SK-N-SH (cell line): ENCODE data around the gene PCYOX1L. TPM values are rescaled to one million over a fixed set of nuclear protein-coding genes. Genes with fewer than 3 reads are reported as not detected.

ENCODE experiments used
- CTCF ChIA-PET: fragments of 300-600, 350-600 bp; formaldehyde crosslinking; extraction: SDS; loops from one replicate; lab custom pipeline; 2021; lab: Yijun Ruan, JAX
- POLR2A ChIA-PET: fragments of 350-600 bp; sonication (Branson Sonifier 250); formaldehyde crosslinking; extraction: SDS; loops from one replicate; lab custom pipeline; 2020; ENCODE audit warnings: antibody characterized with exemption, inconsistent platforms; lab: Yijun Ruan, JAX
- DNase-seq: peaks from one replicate; pipeline ENCODE4 v3.0.0; 2012
- H2AFZ ChIP-seq: fragments of 200-600 bp; sonication (generic); 2 replicates; pipeline ENCODE4 v1.8.1; 2016; ENCODE audit warnings: antibody characterized with exemption, mild to moderate bottlenecking, low read depth
- H3F3A ChIP-seq: fragments of 200-600 bp; sonication (generic); replicated peaks from 2 replicates; pipeline ENCODE3; 2016; ENCODE audit warnings: antibody characterized with exemption, mild to moderate bottlenecking; ENCODE audit not compliant: insufficient read depth
- H3K27ac ChIP-seq, 2 experiments: fragments of 200-500 bp in 1 of 2; fragments of 200-600 bp in 1 of 2; sonication (Bioruptor generic) in 1 of 2; sonication (generic), shearing (Covaris generic) in 1 of 2; 2 replicates each; pipeline versions ENCODE4 v1.5.1 to v1.6.1; 2014 to 2016; ENCODE audit warnings: low read depth in 2 of 2, inconsistent platforms in 1 of 2, low read length in 1 of 2, mild to moderate bottlenecking in 1 of 2, mixed read lengths in 1 of 2
- H3K27me3 ChIP-seq: fragments of 200-600 bp; sonication (generic), shearing (Covaris generic); 2 replicates; pipeline ENCODE4 v1.6.1; 2016; ENCODE audit warnings: mixed run types; ENCODE audit not compliant: insufficient read depth
- H3K36me3 ChIP-seq, 2 experiments: fragments of 200-500 bp in 1 of 2; fragments of 200-600 bp in 1 of 2; sonication (Bioruptor generic) in 1 of 2; sonication (generic) in 1 of 2; replicated peaks in 1 of 2; 2 replicates each; pipeline versions ENCODE3 to v1.5.1; 2014 to 2016; ENCODE audit warnings: low read length in 1 of 2, mild to moderate bottlenecking in 1 of 2; ENCODE audit not compliant: insufficient read depth in 2 of 2, control insufficient read depth in 1 of 2
- H3K4me1 ChIP-seq, 2 experiments: fragments of 200-500 bp in 1 of 2; fragments of 200-600 bp in 1 of 2; sonication (Bioruptor generic) in 1 of 2; sonication (generic), shearing (Covaris generic) in 1 of 2; 2 replicates each; pipeline versions ENCODE4 v1.5.1 to v1.6.1; 2014 to 2016; ENCODE audit warnings: low read depth in 1 of 2, low read length in 1 of 2, mixed run types in 1 of 2; ENCODE audit not compliant: insufficient read depth in 2 of 2, control insufficient read depth in 1 of 2
- H3K4me2 ChIP-seq: fragments of 200-600 bp; sonication (generic), shearing (Covaris generic); 2 replicates; pipeline ENCODE4 v1.6.1; 2017; ENCODE audit warnings: mixed run types
- H3K4me3 ChIP-seq, 2 experiments: fragments of 200-500 bp in 1 of 2; fragments of 200-600 bp in 1 of 2; sonication (Bioruptor generic) in 1 of 2; sonication (generic), shearing (Covaris generic) in 1 of 2; 2 replicates each; pipeline versions ENCODE4 v1.5.1 to v1.8.1; 2014 to 2016; ENCODE audit warnings: low read depth in 2 of 2, inconsistent platforms in 1 of 2, low read length in 1 of 2, mild to moderate bottlenecking in 1 of 2, mixed read lengths in 1 of 2, moderate library complexity in 1 of 2
- H3K79me2 ChIP-seq: fragments of 200-600 bp; sonication (generic); 2 replicates; pipeline ENCODE4 v1.8.1; 2017; ENCODE audit warnings: mild to moderate bottlenecking; ENCODE audit not compliant: insufficient read depth
- H3K9ac ChIP-seq: fragments of 200-600 bp; sonication (generic); 2 replicates; pipeline ENCODE4 v1.6.1; 2017; ENCODE audit warnings: mixed run types
- H3K9me2 ChIP-seq: fragments of 200-600 bp; sonication (generic); 2 replicates; pipeline ENCODE4 v1.6.1; 2017; ENCODE audit warnings: mixed run types
- H3K9me3 ChIP-seq: fragments of 200-600 bp; sonication (generic); 2 replicates; pipeline ENCODE4 v1.6.1; 2017; ENCODE audit warnings: mixed run types, mild to moderate bottlenecking, moderate library complexity
- H4K20me1 ChIP-seq: fragments of 200-600 bp; sonication (generic); 2 replicates; pipeline ENCODE4 v1.6.1; 2017; ENCODE audit warnings: mild to moderate bottlenecking, mixed run types; ENCODE audit not compliant: insufficient read depth
- EP300 ChIP-seq, 2 experiments: IDR thresholded peaks; 2 replicates each; pipeline versions ENCODE4 v1.4.0 to v1.6.1; 2012; ENCODE audit warnings: borderline replicate concordance in 1 of 2, low read depth in 1 of 2, low read length in 1 of 2
- FOSL2 ChIP-seq: IDR thresholded peaks from 2 replicates; pipeline ENCODE4 v1.4.0; 2012; ENCODE audit warnings: low read depth, mild to moderate bottlenecking, moderate library complexity, borderline replicate concordance
- GATA2 ChIP-seq: sonication (generic); formaldehyde crosslinking; IDR thresholded peaks from 2 replicates; pipeline ENCODE4 v1.5.0; 2020; ENCODE audit warnings: mild to moderate bottlenecking, missing genetic modification reagents
- MAX ChIP-seq: IDR thresholded peaks from 2 replicates; pipeline ENCODE4 v1.4.0; 2012; ENCODE audit warnings: low read depth
- MXI1 ChIP-seq: IDR thresholded peaks from 2 replicates; pipeline ENCODE4 v1.6.1; 2012; ENCODE audit warnings: mild to moderate bottlenecking, low read depth, low read length, improper control_type of control experiment
- NFIC ChIP-seq: IDR thresholded peaks from 2 replicates; pipeline ENCODE4 v1.4.0; 2012; ENCODE audit warnings: borderline replicate concordance
- POLR2AphosphoS5 ChIP-seq: IDR thresholded peaks from 2 replicates; pipeline ENCODE4 v1.6.1; 2012; ENCODE audit warnings: low read depth, low read length
- RXRA ChIP-seq: IDR thresholded peaks from 2 replicates; pipeline ENCODE4 v1.4.0; 2012; ENCODE audit warnings: low read depth, mild to moderate bottlenecking, borderline replicate concordance
- TEAD4 ChIP-seq: IDR thresholded peaks from 2 replicates; pipeline ENCODE4 v1.4.0; 2012; ENCODE audit warnings: mild to moderate bottlenecking, borderline replicate concordance; ENCODE audit not compliant: insufficient read depth
- USF1 ChIP-seq: IDR thresholded peaks from 2 replicates; pipeline ENCODE4 v1.4.0; 2012; ENCODE audit warnings: low read depth, borderline replicate concordance
- YY1 ChIP-seq: IDR thresholded peaks from 2 replicates; pipeline ENCODE4 v1.4.0; 2012; ENCODE audit warnings: low read depth, mild to moderate bottlenecking
- ZBTB33 ChIP-seq: IDR thresholded peaks from 2 replicates; pipeline ENCODE4 v1.4.0; 2012; ENCODE audit warnings: low read depth, borderline replicate concordance
- WGBS: methylation state at CpG from one replicate; pipeline ENCODE4 v1.1.6; 2017; ENCODE audit warnings: low lambda C conversion rate; 5-methylcytosine and 5-hydroxymethylcytosine counted together
- polyA plus RNA-seq, 3 experiments: library from polyadenylated mRNA; depleted of rRNA; stranded (reverse); fragments of >200 nt; gene quantifications; 2 replicates each; pipeline ENCODE4 v1.2.3, GENCODE V29; 2012

PCYOX1L gene
- polyA plus RNA-seq, 1 of the 3 experiments (the other 2 are of a cell fraction) = 17.5 TPM

DNA sequence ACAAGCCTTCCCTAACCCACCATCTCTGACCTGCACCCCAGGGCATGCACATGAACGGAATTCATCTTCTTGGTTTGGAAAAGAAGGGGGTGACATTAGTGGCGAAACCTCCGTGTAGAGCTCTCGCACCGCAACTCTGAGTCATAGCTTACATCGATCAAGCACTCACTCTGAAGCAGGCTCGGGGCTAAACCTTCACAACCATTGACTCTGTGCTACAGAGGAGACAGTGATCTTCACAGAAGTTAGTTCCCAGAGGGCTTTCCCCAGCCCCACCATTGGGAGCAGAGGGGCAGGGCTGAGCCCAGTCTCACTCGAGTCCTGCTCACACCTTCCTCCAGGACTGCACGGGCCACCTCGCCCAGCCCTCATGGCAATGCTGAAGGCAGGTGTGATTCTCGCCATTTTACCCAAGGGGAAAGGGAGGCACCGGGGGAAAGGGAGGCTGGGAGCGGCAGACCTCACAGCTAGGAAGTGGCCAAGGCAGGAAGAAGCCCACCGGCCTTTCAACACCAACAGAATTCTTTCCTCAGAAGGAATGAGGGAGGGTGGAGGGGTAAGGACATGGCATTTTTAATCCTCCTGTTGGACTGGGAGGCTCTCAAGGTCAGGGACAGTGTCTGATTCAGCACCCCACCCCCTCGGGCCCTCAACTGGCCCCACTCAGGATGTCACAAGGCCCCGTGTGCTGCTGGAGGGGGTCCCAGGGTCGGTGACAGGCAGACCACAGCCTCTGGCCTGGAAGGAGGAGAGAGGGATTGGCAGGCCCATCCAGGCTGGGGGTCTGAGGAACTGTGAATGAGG lies 47.1 kb downstream of the PCYOX1L start:
- no peak for DNase-seq
- Histone ChIP-seq H2AFZ (peak overlapping the region; percentile 57; the same call in 1 of the 2 replicates), H3K36me3 (peaks cover 0 to 5% of the 10 kb centered on the region in 2 experiments), H3K4me3 (no peak overlapping the region), H3K4me1 (peaks cover 42 to 54% of the 10 kb centered on the region in 2 experiments), H3K79me2 (peaks cover 35% of the 10 kb centered on the region), H3K9me3 (no peaks in the 10 kb centered on the region), H3K9ac (no peak overlapping the region), H3K9me2 (no peaks in the 10 kb centered on the region), H3F3A (peaks cover 36% of the 10 kb centered on the region), H3K27ac (peak overlapping the region; percentile 81 to 90; a peak in 3 of 4 replicates), H4K20me1 (peaks cover 26% of the 10 kb centered on the region), H3K4me2 (peak overlapping the region; percentile 31; the same call in 1 of the 2 replicates), H3K27me3 (no peaks in the 10 kb centered on the region)
- ChIA-PET CTCF (interaction anchor here (1.1 to 52.5 kb wide), 5 partner anchors 18 to 37 kb away, joined by 3 to 1751 read pairs (median 8); partner anchors contain the start of genes IL17B and PCYOX1L), POLR2A (interaction anchor here (1.4 kb wide), 1 partner anchor 11 kb away, joined by 5 read pairs; no protein-coding TSS in a partner anchor)
- TF ChIP-seq GATA2 (CRISPR knock-in tag) = no peak
- TF ChIP-seq FOSL2 = peak; percentile 9; the same call in 1 of the 2 replicates
- WGBS = 74% methylated on average over 11 of the region's 17 CpGs

GRCh38 chr5:149405550-149406202 lies 47.8 kb downstream of the PCYOX1L start:
- peak overlapping the region; percentile 91; the same call in 1 of the 2 replicates for H3K4me2 ChIP-seq
- peaks cover 36% of the 10 kb centered on the region for H3F3A ChIP-seq
- H3K9ac ChIP-seq = peak overlapping the region; percentile 15; the same call in 1 of the 2 replicates
- no peak overlapping the region for H3K4me3 ChIP-seq
- H2AFZ ChIP-seq = no peak overlapping the region
- no peak for TF ChIP-seq MXI1
- H3K36me3 ChIP-seq = peaks cover 0 to 12% of the 10 kb centered on the region in 2 experiments
- H3K9me2 ChIP-seq = no peaks in the 10 kb centered on the region
- peaks cover 44 to 56% of the 10 kb centered on the region in 2 experiments for H3K4me1 ChIP-seq
- ChIA-PET CTCF (interaction anchor here (0.5 to 52.5 kb wide), 7 partner anchors 17 to 109 kb away, joined by 3 to 1751 read pairs (median 4); partner anchors contain the start of genes IL17B and PCYOX1L), POLR2A (interaction anchor here (1.2 to 4.7 kb wide), 5 partner anchors 10 to 28 kb away, joined by 3 to 30 read pairs (median 5); no protein-coding TSS in a partner anchor)
- H3K9me3 ChIP-seq = no peaks in the 10 kb centered on the region
- H3K79me2 ChIP-seq = peaks cover 42% of the 10 kb centered on the region
- peak overlapping the region; percentile 81 to 90 for H3K27ac ChIP-seq
- no peaks in the 10 kb centered on the region for H3K27me3 ChIP-seq
- no peak for DNase-seq
- H4K20me1 ChIP-seq = peaks cover 33% of the 10 kb centered on the region
- 95% methylated on average over 14 of the region's 16 CpGs for WGBS

DNA sequence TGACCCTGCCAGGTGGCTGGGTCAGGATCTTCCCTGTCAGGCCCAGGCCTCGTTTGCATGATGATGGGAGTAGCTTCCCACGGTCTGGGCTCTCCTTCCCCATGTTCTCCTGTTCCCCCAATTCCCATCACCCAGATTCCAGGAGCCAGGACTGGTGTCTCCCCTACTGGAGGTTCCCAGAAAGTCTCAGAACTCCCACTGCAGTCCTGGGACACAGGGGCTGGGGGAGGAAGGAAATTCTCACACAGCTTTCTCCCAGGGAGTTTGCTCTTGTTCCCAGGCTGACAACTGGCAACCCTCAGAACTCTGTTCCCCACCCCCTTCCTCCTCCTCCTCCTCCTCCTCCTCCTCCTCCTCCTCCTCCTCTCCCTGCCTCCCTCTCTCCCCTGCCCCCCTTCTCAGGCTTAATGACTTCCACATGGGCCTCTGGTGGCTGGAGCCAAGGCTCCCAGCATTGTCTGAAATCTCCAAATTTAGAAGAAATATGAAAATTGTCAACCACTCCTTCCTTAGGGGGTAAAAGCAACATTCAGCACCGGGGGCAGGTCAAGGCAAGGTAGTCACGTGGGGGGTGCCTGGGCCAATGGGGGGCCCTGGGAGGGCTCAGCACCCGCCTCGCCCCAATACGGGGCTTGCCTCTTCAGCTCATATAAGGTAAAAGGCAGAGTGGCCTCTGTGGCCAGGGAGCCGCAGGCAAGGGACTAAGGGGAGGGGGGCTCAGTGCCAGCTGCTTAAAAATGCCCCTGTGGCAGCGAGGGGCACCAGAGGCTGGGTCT lies 48.5 kb downstream of the PCYOX1L start:
- H3K9me3 ChIP-seq = no peaks in the 10 kb centered on the region
- H2AFZ ChIP-seq = no peak overlapping the region
- WGBS = 17% methylated on average over 2 of the region's 9 CpGs
- ChIA-PET POLR2A (interaction anchor here (0.5 to 4.7 kb wide), 6 partner anchors 9 to 28 kb away, joined by 3 to 30 read pairs (median 5); no protein-coding TSS in a partner anchor), CTCF (interaction anchor here (0.5 to 52.5 kb wide), 10 partner anchors 9 to 108 kb away, joined by 3 to 1751 read pairs (median 4); partner anchors contain the start of genes IL17B and PCYOX1L)
- peak overlapping the region; percentile 91 for H3K4me2 ChIP-seq
- H3K9ac ChIP-seq = peak overlapping the region; percentile 62
- no peaks in the 10 kb centered on the region for H3K27me3 ChIP-seq
- H4K20me1 ChIP-seq = peaks cover 40% of the 10 kb centered on the region
- H3K4me1 ChIP-seq = peaks cover 44 to 61% of the 10 kb centered on the region in 2 experiments
- H3K27ac ChIP-seq = peak overlapping the region; percentile 81 to 90
- peaks cover 49% of the 10 kb centered on the region for H3K79me2 ChIP-seq
- H3F3A ChIP-seq = peaks cover 36% of the 10 kb centered on the region
- peaks cover 0 to 12% of the 10 kb centered on the region in 2 experiments for H3K36me3 ChIP-seq
- peak; percentile 83 for DNase-seq
- no peaks in the 10 kb centered on the region for H3K9me2 ChIP-seq
- peak overlapping the region; percentile 53 to 72 for H3K4me3 ChIP-seq
- TF ChIP-seq YY1 (no peak), ZBTB33 (no peak), EP300 (IDR thresholded peaks at IDR 0.05; ENCODE audit: borderline replicate concordance in 1 of 2, low read depth in 1 of 2, low read length in 1 of 2) (peak in 1 of 2 experiments; percentile 60; a peak in 2 of 4 replicates), POLR2AphosphoS5 (peak; percentile 70), RXRA (no peak; the same call in 1 of the 2 replicates), TEAD4 (no peak), FOSL2 (no peak), USF1 (peak; percentile 94), NFIC (peak; percentile 63; the same call in 1 of the 2 replicates), MAX (no peak)
